Inflammatory macrophage (primary cell): ENCODE measurements around the gene INTU.

Experiments
- DNase-seq, 2 donors: peaks; one replicate each; pipeline ENCODE4 v3.0.0-alpha.2; 2020 to 2022

The INTU gene

GRCh38 chr4:127748957-127749356 lies 116.2 kb downstream of the INTU start:
- DNase-seq: no peak

DNA sequence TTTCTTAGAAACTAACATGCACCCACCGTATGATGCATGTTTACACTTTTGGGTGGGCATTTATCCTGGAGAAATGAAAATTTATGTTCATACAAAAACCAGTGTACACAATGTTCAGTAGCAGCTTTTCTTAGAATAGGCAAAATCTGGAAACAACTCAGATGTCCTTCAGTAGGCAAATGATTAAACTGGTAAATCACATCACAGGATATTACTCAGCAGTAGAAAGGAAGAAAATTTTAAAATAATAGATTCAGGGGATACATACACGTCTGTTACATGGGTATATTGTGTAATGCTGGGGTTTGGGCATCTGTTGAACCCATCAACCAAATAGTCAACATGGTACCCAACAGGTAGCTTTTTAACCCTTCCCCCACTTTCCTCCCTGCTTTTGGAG lies 124.1 kb downstream of the INTU start:
- no peak for DNase-seq

DNA sequence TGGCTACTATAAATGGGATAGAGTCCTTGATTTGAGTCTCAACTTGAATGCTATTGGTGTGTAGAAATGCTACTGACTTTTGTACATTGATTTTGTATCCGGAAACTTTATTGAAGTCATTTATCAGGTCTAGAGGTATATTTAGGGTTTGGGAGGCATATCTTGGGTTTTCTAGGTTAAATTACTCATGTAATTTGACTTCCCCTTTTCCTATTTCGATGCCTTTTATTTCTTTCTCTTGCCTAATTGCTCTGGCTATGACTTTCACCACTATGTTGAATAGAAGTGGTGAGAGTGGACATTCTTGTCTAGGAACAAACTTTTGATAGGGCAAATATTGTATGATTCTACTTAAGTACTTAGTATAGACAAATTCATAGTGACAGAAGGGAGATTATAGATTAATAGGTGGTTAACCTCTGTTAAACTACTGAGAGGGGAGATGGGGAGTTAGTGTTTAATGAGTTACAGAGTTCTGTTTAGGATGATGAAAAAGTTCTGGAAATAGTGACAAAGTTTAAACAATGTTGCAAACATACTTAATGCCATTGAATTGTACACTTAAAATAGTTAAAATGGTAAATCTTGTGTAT lies 126.6 kb downstream of the INTU start:
- DNase-seq: no peak

GRCh38 chr4:127759893-127760292 lies 127.1 kb downstream of the INTU start:
- DNase-seq: no peak

GRCh38 chr4:127771535-127772275 lies 138.9 kb downstream of the INTU start:
- no peak for DNase-seq

- no peak for DNase-seq
Observed at GRCh38 chr4:127772769-127773671, 140.3 kb downstream of the INTU start.

GRCh38 chr4:127775843-127776242 lies 143.1 kb downstream of the INTU start:
- no peak for DNase-seq
